Naive thymus-derived CD4-positive, alpha-beta T cell (primary cell): Measurements from ENCODE around the gene CAPSL. TPM values are rescaled to one million over a fixed set of nuclear protein-coding genes. Genes with fewer than 3 reads are reported as not detected.
"Not testable (repeated sequence)": the region's sequence is repeated elsewhere in the genome, so short reads cannot be mapped to it uniquely, and the experiment has no call there.

Experiments
- ATAC-seq: fragments of 150-1000 bp; cut with Tn5 transposase; 2 replicates; pipeline ENCODE4 v1.10.0; 2021; ENCODE audit warnings: mild to moderate bottlenecking, moderate library complexity
- CTCF ChIA-PET: fragments of 350-600 bp; sonication (Branson Sonifier 250); formaldehyde crosslinking; loops from one replicate; lab custom pipeline; 2021; ENCODE audit warnings: antibody characterized with exemption; lab: Charles Lee
- POLR2A ChIA-PET: fragments of 350-600 bp; sonication (Branson Sonifier 250); formaldehyde crosslinking; loops from one replicate; lab custom pipeline; 2021; ENCODE audit warnings: antibody characterized with exemption, inconsistent platforms; lab: Charles Lee
- DNase-seq, 9 donors: peaks; one replicate each; pipeline versions ENCODE4 v3.0.0 to v3.0.0-alpha.2; 2020 to 2022; ENCODE audit warnings: mixed read lengths in 1 of 9
- H3K27ac ChIP-seq: one replicate; pipeline ENCODE4 v1.7.0; 2013; ENCODE audit warnings: mild to moderate bottlenecking, low read depth, low read length, moderate library complexity
- H3K27me3 ChIP-seq, 2 donors: one replicate each; pipeline ENCODE4 v1.7.0; 2013; ENCODE audit warnings: low read length in 2 of 2, mild to moderate bottlenecking in 2 of 2, moderate library complexity in 2 of 2; ENCODE audit not compliant: control insufficient read depth in 2 of 2, insufficient read depth in 2 of 2
- H3K36me3 ChIP-seq, 3 experiments: 1 replicate in 2 of 3; 2 replicates in 1 of 3; pipeline ENCODE4 v1.7.0; 2013; ENCODE audit warnings: low read length in 3 of 3, mild to moderate bottlenecking in 3 of 3, moderate library complexity in 1 of 3; ENCODE audit not compliant: insufficient read depth in 3 of 3, control insufficient read depth in 2 of 3
- H3K4me1 ChIP-seq, 2 donors: one replicate each; pipeline ENCODE4 v1.7.0; 2013; ENCODE audit warnings: low read length in 2 of 2, mild to moderate bottlenecking in 2 of 2, moderate library complexity in 1 of 2; ENCODE audit not compliant: control insufficient read depth in 2 of 2, insufficient read depth in 2 of 2
- H3K4me3 ChIP-seq: 2 replicates; pipeline ENCODE4 v1.7.0; 2013; ENCODE audit warnings: mild to moderate bottlenecking, low read length
- H3K9me3 ChIP-seq, 3 experiments: 1 replicate in 2 of 3; 2 replicates in 1 of 3; pipeline ENCODE4 v1.7.0; 2013; ENCODE audit warnings: low read length in 3 of 3; ENCODE audit not compliant: control insufficient read depth in 2 of 3
- H3K27ac Mint-ChIP-seq, 9 donors: one replicate each; pipeline ENCODE4 v1.8.0; 2020 to 2022; ENCODE audit warnings: mixed read lengths in 9 of 9, mild to moderate bottlenecking in 8 of 9, moderate library complexity in 5 of 9, inconsistent platforms in 2 of 9
- H3K27me3 Mint-ChIP-seq, 5 donors: one replicate each; pipeline ENCODE4 v1.8.0; 2021 to 2022; ENCODE audit warnings: mixed read lengths in 5 of 5, mild to moderate bottlenecking in 1 of 5
- H3K36me3 Mint-ChIP-seq, 5 donors: one replicate each; pipeline ENCODE4 v1.8.0; 2020 to 2022; ENCODE audit warnings: mixed read lengths in 5 of 5, mild to moderate bottlenecking in 3 of 5, inconsistent platforms in 1 of 5
- H3K4me1 Mint-ChIP-seq, 7 donors: one replicate each; pipeline ENCODE4 v1.8.0; 2020 to 2022; ENCODE audit warnings: mixed read lengths in 7 of 7, mild to moderate bottlenecking in 3 of 7, inconsistent platforms in 1 of 7
- H3K4me3 Mint-ChIP-seq, 10 donors: one replicate each; pipeline ENCODE4 v1.8.0; 2020 to 2022; ENCODE audit warnings: mild to moderate bottlenecking in 10 of 10, mixed read lengths in 10 of 10, moderate library complexity in 6 of 10, inconsistent platforms in 2 of 10
- H3K9me3 Mint-ChIP-seq, 11 donors: one replicate each; pipeline ENCODE4 v1.8.0; 2020 to 2022; ENCODE audit warnings: mixed read lengths in 11 of 11, mild to moderate bottlenecking in 4 of 11, inconsistent platforms in 1 of 11, moderate library complexity in 1 of 11
- intact Hi-C, 2 donors: fragments of 100-400 bp; cut with micrococcal nuclease; formaldehyde crosslinking; loops; one replicate each; pipeline ENCODE4 v1.15.1; 2023
- polyA plus RNA-seq, 2 donors: library from polyadenylated mRNA; unstranded; fragments of 300-500 nt; fragmentation: Illumina TruSeq; gene quantifications; one replicate each; pipeline ENCODE4 v1.2.3, GENCODE V29; 2021
- total RNA-seq, 6 experiments: library from RNA in 5 of 6; stranded (reverse) in 5 of 6; gene quantifications; 1 replicate in 5 of 6; 2 replicates in 1 of 6; pipeline ENCODE4 v1.2.3 and lab custom pipeline; 2021 to 2026

Gene CAPSL
- total and polyA plus RNA-seq, 7 experiments from 2014 or later, result not detected

- peaks cover 30 to 46% (median 35%) of the 10 kb centered on the region in 3 experiments for H3K36me3 ChIP-seq
- Mint-ChIP-seq H3K9me3 (peaks cover 0 to 3% (median 0%) of the 10 kb centered on the region in 11 donors), H3K27me3 (no peaks in the 10 kb centered on the region), H3K4me3 (peak overlapping the region; percentile 82 to 100 (median 94)), H3K27ac (peak overlapping the region; percentile 96 to 100 (median 99)), H3K36me3 (peaks cover 48 to 59% (median 56%) of the 10 kb centered on the region in 5 donors), H3K4me1 (peaks cover 25 to 73% (median 63%) of the 10 kb centered on the region in 7 donors)
- no peaks in the 10 kb centered on the region for H3K27me3 ChIP-seq
- ATAC-seq, result no peak
- peak in 1 of 9 donors; percentile 41 for DNase-seq
- ChIA-PET POLR2A (interaction anchor here (0.9 to 18.2 kb wide), 14 partner anchors 11 to 1019 kb away, joined by 3 to 1069 read pairs (median 9); partner anchors contain the start of gene NIPBL), CTCF (interaction anchor here (1.1 to 11.1 kb wide), 14 partner anchors 10 to 207 kb away, joined by 3 to 128 read pairs (median 8); no protein-coding TSS in a partner anchor)
- intact Hi-C loops, result loop anchor here (1.0 to 10.0 kb wide), 8 partner anchors 45 to 1255 kb away; partner anchors contain the start of genes DNAJC21 (in 1 of the 2), NIPBL (in 1 of the 2) and SPEF2 (in 1 of the 2)
- peaks cover 40 to 50% of the 10 kb centered on the region in 2 donors for H3K4me1 ChIP-seq
- H3K27ac ChIP-seq, result peak overlapping the region; percentile 98
- H3K4me3 ChIP-seq, result peak overlapping the region; percentile 80
- H3K9me3 ChIP-seq, result no peaks in the 10 kb centered on the region
Observed at GRCh38 chr5:35857606-35858205, 80.7 kb downstream of the CAPSL start.

GRCh38 chr5:35856765-35857351 is 81.6 kb downstream of the CAPSL start, which contains the start of gene IL7R:
TSS of gene IL7R (plus strand) at chr5:35856891. CDS start at chr5:35856978, 87 bp downstream.
- Histone ChIP-seq H3K4me1 (peaks cover 42 to 50% of the 10 kb centered on the region in 2 donors), H3K4me3 (peak within 1 kb of the TSS; percentile 80), H3K27me3 (no peaks in the 10 kb centered on the region), H3K27ac (peak within 1 kb of the TSS; percentile 98), H3K36me3 (peaks cover 22 to 37% (median 26%) of the 10 kb centered on the region in 3 experiments), H3K9me3 (no peaks in the 10 kb centered on the region)
- ChIA-PET CTCF (interaction anchor here (0.6 to 11.1 kb wide), 7 partner anchors 26 to 206 kb away, joined by 3 to 128 read pairs (median 11); no protein-coding TSS in a partner anchor), POLR2A (interaction anchor here (1.1 to 18.2 kb wide), 12 partner anchors 12 to 1020 kb away, joined by 3 to 1069 read pairs (median 10); partner anchors contain the start of gene NIPBL)
- H3K9me3 Mint-ChIP-seq, result peaks cover 0 to 3% (median 0%) of the 10 kb centered on the region in 11 donors
- H3K4me3 Mint-ChIP-seq, result peak within 1 kb of the TSS; percentile 82 to 100 (median 94)
- H3K4me1 Mint-ChIP-seq, result peaks cover 29 to 74% (median 63%) of the 10 kb centered on the region in 7 donors
- H3K36me3 Mint-ChIP-seq, result peaks cover 39 to 53% (median 48%) of the 10 kb centered on the region in 5 donors
- no peaks in the 10 kb centered on the region for H3K27me3 Mint-ChIP-seq
- peak; percentile 48 for ATAC-seq
- peak in 7 of 9 donors; percentile 66 to 86 (median 82) for DNase-seq
- intact Hi-C loops, result loop anchor here (1.0 to 10.0 kb wide), 7 partner anchors 45 to 1256 kb away; partner anchors contain the start of genes SPEF2 (in 2 of the 2) and NIPBL (in 1 of the 2)
- H3K27ac Mint-ChIP-seq, result peak within 1 kb of the TSS; percentile 97 to 100 (median 99)

- H3K27me3 Mint-ChIP-seq, result not testable (repeated sequence)
Observed at GRCh38 chr5:35856186-35856764, 82.1 kb downstream of the CAPSL start.

GRCh38 chr5:35855187-35855586 is 83.2 kb downstream of the CAPSL start:
- ATAC-seq (no peak), DNase-seq (peak in 2 of 9 donors; percentile 32 to 48)
- H3K4me3 ChIP-seq, result peak overlapping the region; percentile 14
- H3K4me1 Mint-ChIP-seq, result peaks cover 29 to 74% (median 64%) of the 10 kb centered on the region in 7 donors
- intact Hi-C loops, result loop anchor here in 1 of 2 donors (2.0 to 10.0 kb wide), 4 partner anchors 16 to 1020 kb away; partner anchors contain the start of genes DNAJC21 and NIPBL
- peak overlapping the region; percentile 20 to 100 (median 92) for H3K4me3 Mint-ChIP-seq
- H3K9me3 ChIP-seq, result no peaks in the 10 kb centered on the region
- H3K4me1 ChIP-seq, result peaks cover 48% of the 10 kb centered on the region in 2 donors
- H3K9me3 Mint-ChIP-seq, result peaks cover 0 to 3% (median 0%) of the 10 kb centered on the region in 11 donors
- H3K27ac ChIP-seq, result peak overlapping the region; percentile 98
- peaks cover 9 to 24% (median 10%) of the 10 kb centered on the region in 3 experiments for H3K36me3 ChIP-seq
- H3K27me3 ChIP-seq, result no peaks in the 10 kb centered on the region
- peak overlapping the region; percentile 97 to 100 (median 99) for H3K27ac Mint-ChIP-seq
- ChIA-PET CTCF (interaction anchor here (0.9 to 11.1 kb wide), 9 partner anchors 14 to 238 kb away, joined by 3 to 128 read pairs (median 11); partner anchors contain the start of gene SPEF2), POLR2A (interaction anchor here (0.8 to 18.2 kb wide), 11 partner anchors 13 to 197 kb away, joined by 5 to 1069 read pairs (median 38); no protein-coding TSS in a partner anchor)
- peaks cover 23 to 37% (median 31%) of the 10 kb centered on the region in 5 donors for H3K36me3 Mint-ChIP-seq
- no peaks in the 10 kb centered on the region for H3K27me3 Mint-ChIP-seq

More at GRCh38 chr5:35856186-35856764, 82.1 kb downstream of the CAPSL start:
- Mint-ChIP-seq H3K4me1 (peaks cover 28 to 74% (median 63%) of the 10 kb centered on the region in 7 donors), H3K36me3 (peaks cover 33 to 48% (median 42%) of the 10 kb centered on the region in 5 donors), H3K27ac (peak overlapping the region; percentile 96 to 100 (median 99)), H3K4me3 (peak overlapping the region; percentile 82 to 100 (median 94))
- DNase-seq, result peak in 5 of 9 donors; percentile 39 to 57 (median 55)
- Histone ChIP-seq H3K4me1 (peaks cover 42 to 52% of the 10 kb centered on the region in 2 donors), H3K4me3 (peak overlapping the region; percentile 80), H3K36me3 (peaks cover 16 to 31% (median 21%) of the 10 kb centered on the region in 3 experiments), H3K27ac (peak overlapping the region; percentile 98)
- intact Hi-C loops, result loop anchor here (1.0 to 10.0 kb wide), 5 partner anchors 69 to 1257 kb away; partner anchors contain the start of genes SPEF2 (in 2 of the 2) and NIPBL (in 1 of the 2)
- not testable (repeated sequence) for ATAC-seq, H3K9me3 ChIP-seq, H3K27me3 ChIP-seq, H3K9me3 Mint-ChIP-seq
- CTCF ChIA-PET, result interaction anchor here (0.6 to 11.1 kb wide), 8 partner anchors 26 to 205 kb away, joined by 3 to 128 read pairs (median 8); no protein-coding TSS in a partner anchor
- POLR2A ChIA-PET, result interaction anchor here (1.1 to 18.2 kb wide), 11 partner anchors 12 to 66 kb away, joined by 3 to 1069 read pairs (median 7); no protein-coding TSS in a partner anchor
